SK-N-SH (cell line): ENCODE measurements around the gene ERAL1. TPM values are rescaled to one million over a fixed set of nuclear protein-coding genes. Genes with fewer than 3 reads are reported as not detected.

ENCODE experiments used
- CTCF ChIA-PET: fragments of 300-600, 350-600 bp; formaldehyde crosslinking; extraction: SDS; loops from one replicate; lab custom pipeline; 2021; lab: Yijun Ruan, JAX
- POLR2A ChIA-PET: fragments of 350-600 bp; sonication (Branson Sonifier 250); formaldehyde crosslinking; extraction: SDS; loops from one replicate; lab custom pipeline; 2020; ENCODE audit warnings: antibody characterized with exemption, inconsistent platforms; lab: Yijun Ruan, JAX
- DNase-seq: peaks from one replicate; pipeline ENCODE4 v3.0.0; 2012
- H2AFZ ChIP-seq: fragments of 200-600 bp; sonication (generic); 2 replicates; pipeline ENCODE4 v1.8.1; 2016; ENCODE audit warnings: antibody characterized with exemption, mild to moderate bottlenecking, low read depth
- H3F3A ChIP-seq: fragments of 200-600 bp; sonication (generic); replicated peaks from 2 replicates; pipeline ENCODE3; 2016; ENCODE audit warnings: antibody characterized with exemption, mild to moderate bottlenecking; ENCODE audit not compliant: insufficient read depth
- H3K27ac ChIP-seq, 2 experiments: fragments of 200-500 bp in 1 of 2; fragments of 200-600 bp in 1 of 2; sonication (Bioruptor generic) in 1 of 2; sonication (generic), shearing (Covaris generic) in 1 of 2; 2 replicates each; pipeline versions ENCODE4 v1.5.1 to v1.6.1; 2014 to 2016; ENCODE audit warnings: low read depth in 2 of 2, inconsistent platforms in 1 of 2, low read length in 1 of 2, mild to moderate bottlenecking in 1 of 2, mixed read lengths in 1 of 2
- H3K27me3 ChIP-seq: fragments of 200-600 bp; sonication (generic), shearing (Covaris generic); 2 replicates; pipeline ENCODE4 v1.6.1; 2016; ENCODE audit warnings: mixed run types; ENCODE audit not compliant: insufficient read depth
- H3K36me3 ChIP-seq, 2 experiments: fragments of 200-500 bp in 1 of 2; fragments of 200-600 bp in 1 of 2; sonication (Bioruptor generic) in 1 of 2; sonication (generic) in 1 of 2; replicated peaks in 1 of 2; 2 replicates each; pipeline versions ENCODE3 to v1.5.1; 2014 to 2016; ENCODE audit warnings: low read length in 1 of 2, mild to moderate bottlenecking in 1 of 2; ENCODE audit not compliant: insufficient read depth in 2 of 2, control insufficient read depth in 1 of 2
- H3K4me1 ChIP-seq, 2 experiments: fragments of 200-500 bp in 1 of 2; fragments of 200-600 bp in 1 of 2; sonication (Bioruptor generic) in 1 of 2; sonication (generic), shearing (Covaris generic) in 1 of 2; 2 replicates each; pipeline versions ENCODE4 v1.5.1 to v1.6.1; 2014 to 2016; ENCODE audit warnings: low read depth in 1 of 2, low read length in 1 of 2, mixed run types in 1 of 2; ENCODE audit not compliant: insufficient read depth in 2 of 2, control insufficient read depth in 1 of 2
- H3K4me2 ChIP-seq: fragments of 200-600 bp; sonication (generic), shearing (Covaris generic); 2 replicates; pipeline ENCODE4 v1.6.1; 2017; ENCODE audit warnings: mixed run types
- H3K4me3 ChIP-seq, 2 experiments: fragments of 200-500 bp in 1 of 2; fragments of 200-600 bp in 1 of 2; sonication (Bioruptor generic) in 1 of 2; sonication (generic), shearing (Covaris generic) in 1 of 2; 2 replicates each; pipeline versions ENCODE4 v1.5.1 to v1.8.1; 2014 to 2016; ENCODE audit warnings: low read depth in 2 of 2, inconsistent platforms in 1 of 2, low read length in 1 of 2, mild to moderate bottlenecking in 1 of 2, mixed read lengths in 1 of 2, moderate library complexity in 1 of 2
- H3K79me2 ChIP-seq: fragments of 200-600 bp; sonication (generic); 2 replicates; pipeline ENCODE4 v1.8.1; 2017; ENCODE audit warnings: mild to moderate bottlenecking; ENCODE audit not compliant: insufficient read depth
- H3K9ac ChIP-seq: fragments of 200-600 bp; sonication (generic); 2 replicates; pipeline ENCODE4 v1.6.1; 2017; ENCODE audit warnings: mixed run types
- H3K9me2 ChIP-seq: fragments of 200-600 bp; sonication (generic); 2 replicates; pipeline ENCODE4 v1.6.1; 2017; ENCODE audit warnings: mixed run types
- H3K9me3 ChIP-seq: fragments of 200-600 bp; sonication (generic); 2 replicates; pipeline ENCODE4 v1.6.1; 2017; ENCODE audit warnings: mixed run types, mild to moderate bottlenecking, moderate library complexity
- H4K20me1 ChIP-seq: fragments of 200-600 bp; sonication (generic); 2 replicates; pipeline ENCODE4 v1.6.1; 2017; ENCODE audit warnings: mild to moderate bottlenecking, mixed run types; ENCODE audit not compliant: insufficient read depth
- CHD2 ChIP-seq: fragments of 150-350 bp; IDR thresholded peaks from 2 replicates; pipeline ENCODE4 v1.6.1; 2018; ENCODE audit warnings: low read length; ENCODE audit not compliant: partially characterized antibody
- CTCF ChIP-seq: fragments of 200-600 bp; sonication (generic); IDR thresholded peaks from 2 replicates; pipeline ENCODE4 v1.6.1; 2017; ENCODE audit warnings: antibody characterized with exemption, mild to moderate bottlenecking, moderate library complexity
- ELF1 ChIP-seq: IDR thresholded peaks from 2 replicates; pipeline ENCODE4 v1.4.0; 2012
- JUND ChIP-seq: IDR thresholded peaks from 2 replicates; pipeline ENCODE4 v1.4.0; 2012
- MEF2A ChIP-seq: IDR thresholded peaks from 2 replicates; pipeline ENCODE4 v1.4.0; 2012; ENCODE audit warnings: low read depth, borderline replicate concordance
- PBX3 ChIP-seq: IDR thresholded peaks from 2 replicates; pipeline ENCODE4; 2012
- POLR2AphosphoS5 ChIP-seq: IDR thresholded peaks from 2 replicates; pipeline ENCODE4 v1.6.1; 2012; ENCODE audit warnings: low read depth, low read length
- REST ChIP-seq: IDR thresholded peaks from 2 replicates; pipeline ENCODE4 v1.6.1; 2012; ENCODE audit warnings: mild to moderate bottlenecking, low read depth, low read length, moderate library complexity
- RXRA ChIP-seq: IDR thresholded peaks from 2 replicates; pipeline ENCODE4 v1.4.0; 2012; ENCODE audit warnings: low read depth, mild to moderate bottlenecking, borderline replicate concordance
- TCF12 ChIP-seq: IDR thresholded peaks from 2 replicates; pipeline ENCODE4 v1.4.0; 2012
- USF2 ChIP-seq: fragments of 150-350 bp; IDR thresholded peaks from 2 replicates; pipeline ENCODE4 v1.6.1; 2017; ENCODE audit warnings: antibody characterized with exemption, low read length, low read depth, borderline replicate concordance
- ZBTB33 ChIP-seq: IDR thresholded peaks from 2 replicates; pipeline ENCODE4 v1.4.0; 2012; ENCODE audit warnings: low read depth, borderline replicate concordance
- WGBS: methylation state at CpG from one replicate; pipeline ENCODE4 v1.1.6; 2017; ENCODE audit warnings: low lambda C conversion rate; 5-methylcytosine and 5-hydroxymethylcytosine counted together
- polyA plus RNA-seq, 3 experiments: library from polyadenylated mRNA; depleted of rRNA; stranded (reverse); fragments of >200 nt; gene quantifications; 2 replicates each; pipeline ENCODE4 v1.2.3, GENCODE V29; 2012

The ERAL1 gene
- polyA plus RNA-seq, 1 of the 3 experiments (the other 2 are of a cell fraction): 57.3 TPM

GRCh38 chr17:28904800-28905199, 50.0 kb downstream of the ERAL1 start:
- Histone ChIP-seq H3K9ac (no peak overlapping the region), H3K4me1 (peaks cover 0 to 10% of the 10 kb centered on the region in 2 experiments; a peak in 2 of 4 replicates)
- no peak for DNase-seq
- no peak for TF ChIP-seq CHD2
- TF ChIP-seq REST: no peak
- no peak for TF ChIP-seq USF2
- TF ChIP-seq POLR2AphosphoS5: no peak
- no peak for TF ChIP-seq PBX3
- TF ChIP-seq JUND: no peak
- TF ChIP-seq TCF12: no peak
- no peak for TF ChIP-seq MEF2A
- no peak for TF ChIP-seq RXRA
- TF ChIP-seq CTCF: no peak
- TF ChIP-seq ZBTB33: no peak
- TF ChIP-seq ELF1: no peak
- TF ChIP-seq, all 33 proteins: peak for 0
- Histone ChIP-seq H3K9me3 (no peaks in the 10 kb centered on the region), H3F3A (peaks cover 52% of the 10 kb centered on the region), H3K36me3 (peaks cover 23 to 37% of the 10 kb centered on the region in 2 experiments), H3K27me3 (no peaks in the 10 kb centered on the region), H3K4me2 (no peak overlapping the region), H4K20me1 (0 out of 2 replicates have a peak, but pooled peaks cover 8% of the 10 kb centered on the region), H3K9me2 (no peaks in the 10 kb centered on the region), H3K27ac (no peak overlapping the region), H3K79me2 (peaks cover 9% of the 10 kb centered on the region), H2AFZ (no peak overlapping the region), H3K4me3 (no peak overlapping the region)
- WGBS: 69% methylated on average over 4 of the region's 4 CpGs
- ChIA-PET POLR2A (no interaction called here), CTCF (interaction anchor here (1.0 to 8.8 kb wide), 8 partner anchors 8 to 426 kb away, joined by 3 to 63 read pairs (median 10); no protein-coding TSS in a partner anchor)
